GM19397 (cell line): ENCODE data around the gene UQCR11.

ENCODE experiments used
- ATAC-seq: cut with Tn5 transposase; IDR thresholded peaks from one replicate; pipeline ENCODE4 v1.9.1; 2021; ENCODE audit warnings: mild to moderate bottlenecking, moderate library complexity; ENCODE audit not compliant: unreplicated experiment

The UQCR11 gene

DNA sequence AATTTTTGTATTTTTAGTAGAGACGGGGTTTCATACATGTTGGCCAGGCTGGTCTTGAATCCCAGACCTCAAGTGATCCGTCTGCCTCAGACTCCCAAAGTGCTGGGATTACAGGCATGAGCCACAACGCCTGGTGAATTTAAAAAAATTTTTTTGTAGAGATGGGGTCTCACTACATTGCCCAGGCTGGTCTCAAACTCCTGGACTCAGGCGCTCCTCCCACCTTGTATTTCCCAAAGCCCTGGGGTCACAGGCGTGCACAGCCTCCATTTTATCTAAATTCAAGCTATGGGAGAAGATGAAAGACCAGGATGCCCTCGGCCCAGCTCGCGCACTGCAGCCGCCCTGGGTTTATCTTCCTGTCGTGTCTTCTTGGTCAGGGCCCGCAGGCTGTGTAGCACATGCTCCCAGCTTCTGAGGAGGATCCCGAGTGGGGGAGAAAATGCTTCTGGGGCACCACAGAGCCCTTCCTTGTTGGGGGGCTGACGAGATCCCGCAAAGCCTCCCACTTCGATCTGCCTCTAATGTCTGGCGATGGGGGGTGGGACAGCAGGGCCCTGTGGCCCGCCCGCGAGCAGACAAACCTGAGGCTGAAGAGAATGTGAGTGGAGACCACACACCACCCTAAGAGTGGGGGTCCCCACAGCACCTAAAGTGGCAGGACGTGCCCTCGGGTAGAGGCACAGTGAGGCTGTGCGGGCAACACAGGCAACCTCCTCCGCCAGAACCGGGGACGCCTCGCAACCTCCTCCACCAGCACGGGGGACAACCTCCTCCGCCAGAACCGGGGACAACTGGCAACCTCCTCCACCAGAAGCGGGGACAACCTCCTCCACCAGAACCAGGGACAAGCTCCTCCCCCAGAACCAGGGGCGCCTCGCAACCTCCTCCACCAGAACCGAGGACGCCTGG lies 31.3 kb upstream of the UQCR11 start:
- ATAC-seq = no peak

DNA sequence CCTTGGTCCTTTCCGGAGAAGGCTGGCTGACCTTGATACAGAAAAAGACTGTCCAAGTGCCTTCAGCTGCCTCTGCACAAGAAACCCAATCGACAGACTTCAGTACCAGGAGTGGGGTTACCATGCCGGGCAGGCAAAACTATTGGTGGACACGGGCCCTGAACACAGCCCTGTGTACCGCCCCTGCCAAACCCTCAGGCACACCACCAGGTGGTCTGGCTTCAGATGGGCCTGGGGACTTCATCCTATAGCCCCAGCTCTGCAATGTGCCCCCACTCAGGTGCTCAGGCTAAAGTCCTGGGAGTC lies 29.6 kb upstream of the UQCR11 start:
- no peak for ATAC-seq

GRCh38 chr19:1634242-1634937 lies 29.1 kb upstream of the UQCR11 start:
- ATAC-seq = no peak

DNA sequence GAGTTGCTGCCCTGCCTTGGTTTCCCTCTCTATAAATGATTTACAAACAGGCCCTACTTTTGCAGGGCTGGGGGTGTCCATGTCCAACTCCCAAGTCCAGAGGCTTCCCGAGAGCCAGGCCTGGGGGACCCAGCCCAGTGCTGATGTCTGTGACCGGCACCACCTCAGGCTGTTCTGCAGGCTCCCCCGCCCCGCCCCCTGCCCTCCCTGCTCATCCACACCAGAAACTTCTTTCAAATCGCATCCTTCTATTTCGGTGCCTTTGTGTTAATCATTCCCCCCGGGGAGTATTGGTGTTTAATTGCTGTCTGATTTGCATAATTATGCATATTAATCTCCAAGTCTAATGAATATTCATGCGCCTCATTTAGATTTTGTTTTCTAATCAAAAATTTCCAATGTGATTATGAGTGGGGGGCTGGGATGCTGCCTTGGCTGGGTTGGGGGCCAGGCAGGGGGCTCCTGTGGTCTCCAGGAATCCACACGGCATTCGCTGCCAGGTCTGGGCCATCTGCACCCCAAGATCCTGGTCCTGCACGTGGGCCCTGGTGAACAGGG lies 28.1 kb upstream of the UQCR11 start:
- no peak for ATAC-seq

- ATAC-seq = no peak
These were observed 27.4 kb upstream of the UQCR11 start for GRCh38 chr19:1632462-1633268.

DNA sequence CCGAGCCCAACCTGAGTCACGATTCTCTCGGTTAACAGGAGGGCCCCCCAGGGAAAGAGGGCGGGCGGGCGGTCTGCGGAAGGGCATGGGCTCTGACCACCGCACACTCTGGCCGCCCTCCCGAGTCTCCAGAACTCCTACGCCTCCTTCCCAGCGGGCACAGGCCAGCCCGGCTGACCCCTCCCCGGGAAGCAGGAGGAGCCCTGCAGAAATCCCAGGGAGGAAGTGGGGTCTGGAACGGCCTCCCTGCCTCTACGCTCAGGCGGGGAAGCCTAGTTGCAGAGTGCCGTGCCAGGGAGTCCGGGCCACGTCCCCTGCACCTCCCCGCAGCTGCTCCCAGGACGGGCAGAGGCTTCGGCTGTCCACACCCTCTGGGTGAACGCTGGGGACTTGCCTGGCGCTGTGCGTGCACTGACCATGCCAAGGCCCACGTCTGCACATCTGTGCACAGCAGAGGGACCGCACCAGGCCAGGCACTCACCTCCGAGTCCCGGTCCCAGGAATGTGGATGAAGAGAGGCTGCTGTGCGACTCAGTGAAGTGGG lies 26.4 kb upstream of the UQCR11 start:
- no peak for ATAC-seq

- no peak for ATAC-seq
These were observed 25.5 kb upstream of the UQCR11 start for GRCh38 chr19:1630811-1631210.

GRCh38 chr19:1630012-1630411 lies 24.8 kb upstream of the UQCR11 start:
- ATAC-seq = no peak

GRCh38 chr19:1629256-1629808 lies 24.1 kb upstream of the UQCR11 start:
- no peak for ATAC-seq

DNA sequence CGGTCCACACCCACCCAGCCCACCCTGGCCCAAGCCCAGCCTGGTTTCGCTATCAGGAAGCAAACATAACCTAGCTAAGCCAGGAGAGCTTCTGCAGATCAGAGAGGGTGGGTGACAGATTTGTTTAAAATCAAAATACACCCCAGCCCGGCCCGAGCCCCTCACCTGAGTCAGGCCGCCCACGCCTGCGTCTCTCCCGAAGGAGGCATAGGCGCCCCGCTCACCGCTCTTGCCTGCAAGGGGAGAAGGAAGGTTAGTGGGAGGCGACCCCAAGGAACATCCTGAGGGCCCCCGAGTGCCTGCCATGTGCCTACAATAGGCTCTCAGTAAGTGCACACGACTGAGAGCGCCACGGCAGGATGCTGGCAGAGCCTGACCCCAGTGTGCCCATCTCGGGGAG lies 21.9 kb upstream of the UQCR11 start:
- no peak for ATAC-seq

GRCh38 chr19:1626417-1627010 lies 21.3 kb upstream of the UQCR11 start:
- no peak for ATAC-seq

- no peak for ATAC-seq
These were observed 19.2 kb upstream of the UQCR11 start for GRCh38 chr19:1624458-1624857.

DNA sequence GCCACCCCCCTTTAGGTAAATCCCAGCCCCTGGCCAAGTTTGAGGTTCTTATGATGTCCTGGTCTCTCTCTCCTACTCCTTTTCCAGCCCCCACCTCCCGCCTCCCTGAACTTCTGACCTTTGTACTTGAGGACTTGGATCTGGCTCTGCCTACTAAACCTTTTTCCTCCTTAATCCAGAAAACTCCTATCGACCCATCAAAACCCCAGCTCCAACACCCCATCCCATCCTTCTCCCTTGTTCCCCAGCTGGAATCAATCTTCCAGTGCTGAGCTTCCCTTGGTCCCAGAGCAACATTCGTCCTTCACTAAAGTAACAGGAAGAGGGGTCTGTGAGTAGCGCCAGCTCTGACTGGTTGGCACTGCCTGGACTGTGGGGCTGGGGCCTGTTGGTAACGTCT lies 17.3 kb upstream of the UQCR11 start:
- no peak for ATAC-seq

DNA sequence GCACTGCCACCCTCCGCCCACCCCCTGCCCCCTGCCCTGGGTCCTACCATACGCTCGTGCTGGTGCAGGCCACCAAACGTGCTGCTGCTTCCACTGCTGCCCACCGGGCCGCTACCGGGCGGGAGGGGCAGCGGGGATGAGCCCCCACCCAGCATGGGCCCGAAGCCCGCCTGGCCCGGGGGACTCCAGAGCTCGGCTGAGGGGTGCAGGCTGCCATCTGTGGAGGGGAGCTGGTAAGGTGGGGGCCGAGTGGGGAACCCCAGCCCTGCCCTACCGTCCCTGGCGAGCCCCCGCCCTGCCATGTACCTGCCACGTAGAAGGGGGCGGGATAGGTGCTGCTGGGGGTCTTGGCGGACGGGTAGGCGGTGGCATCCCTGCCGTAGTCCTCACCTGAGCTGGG lies 16.7 kb upstream of the UQCR11 start:
- ATAC-seq = no peak

GRCh38 chr19:1621574-1621973 lies 16.3 kb upstream of the UQCR11 start:
- ATAC-seq = no peak

DNA sequence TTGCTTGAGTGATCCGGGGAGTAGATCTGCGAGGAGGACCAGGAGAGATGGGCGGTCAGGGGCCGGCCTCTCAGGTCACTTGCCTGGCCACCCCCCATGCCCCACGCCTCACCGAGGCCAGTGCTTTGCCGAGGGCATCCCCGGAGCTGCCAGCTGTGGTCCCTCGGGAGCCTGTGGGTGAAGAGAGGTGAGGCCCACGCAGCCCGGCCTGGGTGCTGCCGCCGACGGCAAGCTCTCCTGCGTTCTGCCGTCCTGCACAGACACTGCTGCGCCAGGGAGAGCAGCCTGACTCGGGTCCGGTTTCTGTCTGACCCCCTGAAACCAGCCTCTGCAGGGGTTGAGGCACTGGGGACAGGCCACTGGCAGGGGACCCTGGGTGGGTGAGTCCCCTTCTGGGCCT lies 15.8 kb upstream of the UQCR11 start:
- no peak for ATAC-seq

- no peak for ATAC-seq
These were observed 15.2 kb upstream of the UQCR11 start for GRCh38 chr19:1620502-1620901.

GRCh38 chr19:1619703-1620102 lies 14.4 kb upstream of the UQCR11 start:
- no peak for ATAC-seq

DNA sequence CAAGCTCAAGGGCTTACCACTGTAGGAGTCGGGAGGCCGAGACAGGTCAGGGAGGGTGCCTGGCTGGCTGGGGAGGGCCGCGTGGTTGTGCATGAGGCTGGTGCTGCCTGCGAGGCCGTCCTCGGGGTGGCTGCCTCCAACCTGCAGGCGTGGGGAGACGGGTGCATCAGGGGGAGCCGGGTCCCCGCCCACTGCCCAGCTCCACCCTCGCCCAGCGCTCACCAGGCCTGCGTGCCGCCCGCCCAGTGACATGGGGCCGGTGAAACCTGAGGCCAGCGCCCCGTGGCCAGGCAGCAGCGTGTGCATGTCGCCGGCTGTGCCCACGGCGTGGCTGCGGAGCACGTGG lies 13.8 kb upstream of the UQCR11 start:
- no peak for ATAC-seq
